MM.1S (cell line): ENCODE data around the gene DMAC2.

Source experiments
- DNase-seq: peaks from one replicate; pipeline ENCODE4 v3.0.0-alpha.2; 2015
- H2AFZ ChIP-seq: fragments of 300-600 bp; sonication (generic); 2 replicates; pipeline ENCODE4 v1.6.0; 2016; ENCODE audit warnings: antibody characterized with exemption, low read length
- H3F3A ChIP-seq: fragments of 300-600 bp; sonication (generic); 2 replicates; pipeline ENCODE4 v1.6.1; 2016; ENCODE audit warnings: mild to moderate bottlenecking, antibody characterized with exemption, low read length, moderate library complexity, mixed read lengths; ENCODE audit not compliant: insufficient read depth
- H3K27ac ChIP-seq: fragments of 300-600 bp; sonication (generic); 2 replicates; pipeline ENCODE4 v1.5.1; 2016; ENCODE audit warnings: mild to moderate bottlenecking, low read length
- H3K27me3 ChIP-seq: fragments of 300-600 bp; sonication (generic); replicated peaks from 2 replicates; pipeline ENCODE4 v1.6.0; 2016; ENCODE audit warnings: low read length; ENCODE audit not compliant: insufficient read depth
- H3K36me3 ChIP-seq: fragments of 300-600 bp; sonication (generic); replicated peaks from 2 replicates; pipeline ENCODE4 v1.6.1; 2016; ENCODE audit warnings: mild to moderate bottlenecking, low read length, mixed read lengths; ENCODE audit not compliant: insufficient read depth
- H3K4me1 ChIP-seq: fragments of 300-600 bp; sonication (generic); 2 replicates; pipeline ENCODE4 v1.6.1; 2016; ENCODE audit warnings: low read length, mixed read lengths
- H3K4me2 ChIP-seq: fragments of 300-600 bp; sonication (generic); 2 replicates; pipeline ENCODE4 v1.6.0; 2016; ENCODE audit warnings: low read depth, low read length
- H3K4me3 ChIP-seq: fragments of 300-600 bp; sonication (generic); 2 replicates; pipeline ENCODE4 v1.5.1; 2016; ENCODE audit warnings: low read length, mixed read lengths
- H3K79me2 ChIP-seq: fragments of 300-600 bp; sonication (generic); 2 replicates; pipeline ENCODE4 v1.6.1; 2016; ENCODE audit warnings: mixed run types, low read length, mixed read lengths
- H3K9ac ChIP-seq: fragments of 300-600 bp; sonication (generic); 2 replicates; pipeline ENCODE4 v1.6.1; 2016; ENCODE audit warnings: low read length, mixed read lengths
- H3K9me2 ChIP-seq: fragments of 300-600 bp; sonication (generic); replicated peaks from 2 replicates; pipeline ENCODE4 v1.6.1; 2016; ENCODE audit warnings: mild to moderate bottlenecking, low read length, mixed read lengths; ENCODE audit not compliant: insufficient read depth
- H3K9me3 ChIP-seq: fragments of 300-600 bp; sonication (generic); replicated peaks from 2 replicates; pipeline ENCODE4 v1.6.1; 2016; ENCODE audit warnings: mild to moderate bottlenecking, low read length, mixed read lengths; ENCODE audit not compliant: insufficient read depth
- H4K20me1 ChIP-seq: fragments of 300-600 bp; sonication (generic); 2 replicates; pipeline ENCODE4 v1.6.1; 2016; ENCODE audit warnings: mild to moderate bottlenecking, low read length, moderate library complexity, mixed read lengths; ENCODE audit not compliant: insufficient read depth
- CTCF ChIP-seq: fragments of 300-600 bp; sonication (generic); IDR thresholded peaks from 2 replicates; pipeline ENCODE4 v1.5.1; 2016; ENCODE audit warnings: antibody characterized with exemption, low read length, mixed read lengths
- EZH2 ChIP-seq: fragments of 300-600 bp; sonication (generic); optimal IDR thresholded peaks from 2 replicates; pipeline ENCODE3; 2017; ENCODE audit warnings: low read depth, mild to moderate bottlenecking, antibody characterized with exemption, low read length, mixed read lengths
- EZH2phosphoT487 ChIP-seq: fragments of 300-600 bp; sonication (generic); IDR thresholded peaks from 2 replicates; pipeline ENCODE4 v1.6.1; 2018; ENCODE audit warnings: antibody characterized with exemption, low read length

The DMAC2 gene

GRCh38 chr19:41427647-41428480, 11.8 kb downstream of the DMAC2 start:
- Histone ChIP-seq H3K9me3 (no peaks in the 10 kb centered on the region), H3F3A (no peaks in the 10 kb centered on the region), H3K4me3 (no peak overlapping the region), H4K20me1 (no peaks in the 10 kb centered on the region), H3K4me1 (no peaks in the 10 kb centered on the region), H3K27ac (no peak overlapping the region), H3K4me2 (no peak overlapping the region), H3K36me3 (no peaks in the 10 kb centered on the region), H3K79me2 (no peaks in the 10 kb centered on the region), H3K27me3 (no peaks in the 10 kb centered on the region), H2AFZ (no peak overlapping the region), H3K9ac (no peak overlapping the region), H3K9me2 (no peaks in the 10 kb centered on the region)
- TF ChIP-seq CTCF (no peak), EZH2 (no peak), EZH2phosphoT487 (no peak)
- DNase-seq = no peak

GRCh38 chr19:41426952-41427646, 12.6 kb downstream of the DMAC2 start, which contains the start of gene B3GNT8:
Gene B3GNT8, minus strand, starts transcription at chr19:41427374. Its CDS starts 596 bp downstream, at chr19:41426778.
- Histone ChIP-seq H3K4me3 (no peak within 1 kb of the TSS), H3K79me2 (no peaks in the 10 kb centered on the region), H3K9me2 (no peaks in the 10 kb centered on the region), H3K9ac (no peak within 1 kb of the TSS), H3K4me1 (no peaks in the 10 kb centered on the region), H3K36me3 (no peaks in the 10 kb centered on the region), H3K9me3 (no peaks in the 10 kb centered on the region), H3F3A (no peaks in the 10 kb centered on the region), H3K4me2 (no peak within 1 kb of the TSS), H4K20me1 (no peaks in the 10 kb centered on the region), H3K27me3 (no peaks in the 10 kb centered on the region), H2AFZ (no peak within 1 kb of the TSS), H3K27ac (no peak within 1 kb of the TSS)
- TF ChIP-seq EZH2 (no peak), CTCF (no peak), EZH2phosphoT487 (no peak)
- DNase-seq = no peak

GRCh38 chr19:41426116-41426841, 13.4 kb downstream of the DMAC2 start:
- no peaks in the 10 kb centered on the region for H3F3A ChIP-seq
- H3K4me3 ChIP-seq = no peak overlapping the region
- no peaks in the 10 kb centered on the region for H3K36me3 ChIP-seq
- no peaks in the 10 kb centered on the region for H3K27me3 ChIP-seq
- no peaks in the 10 kb centered on the region for H3K79me2 ChIP-seq
- H3K4me1 ChIP-seq = no peaks in the 10 kb centered on the region
- no peak for DNase-seq
- H4K20me1 ChIP-seq = no peaks in the 10 kb centered on the region
- no peak overlapping the region for H3K9ac ChIP-seq
- no peak overlapping the region for H3K4me2 ChIP-seq
- no peak overlapping the region for H3K27ac ChIP-seq
- H3K9me2 ChIP-seq = no peaks in the 10 kb centered on the region
- H2AFZ ChIP-seq = no peak overlapping the region
- H3K9me3 ChIP-seq = no peaks in the 10 kb centered on the region
- TF ChIP-seq EZH2 (no peak), CTCF (no peak), EZH2phosphoT487 (no peak)
